ENCODE results near the gene METTL3.
A peak's percentile ranks its signal among the peaks of the same experiment; 100 is the strongest.

Gene METTL3

DNA sequence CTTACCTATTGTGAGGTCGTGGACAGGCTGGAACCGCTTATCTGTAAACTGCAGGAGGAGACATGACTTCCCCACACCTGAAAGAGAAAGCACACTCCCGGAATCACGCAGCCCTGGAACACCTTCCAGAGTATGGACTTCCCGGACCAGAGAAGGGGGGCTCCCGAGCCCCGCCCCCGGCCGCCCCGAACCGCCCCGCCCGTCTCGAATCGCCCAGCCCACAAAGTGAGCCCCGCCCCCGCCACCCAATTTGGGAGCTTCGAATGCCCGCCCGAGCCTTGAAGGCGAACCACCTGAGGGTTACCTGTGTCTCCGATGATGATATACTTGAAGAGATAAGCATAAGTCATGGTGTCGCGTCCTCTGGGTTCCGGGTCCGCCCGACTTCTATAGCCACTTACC is 34.6 kb downstream of the METTL3 start:
- peak; percentile 86 for DNase-seq (ENCODE audit: low spot score)

DNA sequence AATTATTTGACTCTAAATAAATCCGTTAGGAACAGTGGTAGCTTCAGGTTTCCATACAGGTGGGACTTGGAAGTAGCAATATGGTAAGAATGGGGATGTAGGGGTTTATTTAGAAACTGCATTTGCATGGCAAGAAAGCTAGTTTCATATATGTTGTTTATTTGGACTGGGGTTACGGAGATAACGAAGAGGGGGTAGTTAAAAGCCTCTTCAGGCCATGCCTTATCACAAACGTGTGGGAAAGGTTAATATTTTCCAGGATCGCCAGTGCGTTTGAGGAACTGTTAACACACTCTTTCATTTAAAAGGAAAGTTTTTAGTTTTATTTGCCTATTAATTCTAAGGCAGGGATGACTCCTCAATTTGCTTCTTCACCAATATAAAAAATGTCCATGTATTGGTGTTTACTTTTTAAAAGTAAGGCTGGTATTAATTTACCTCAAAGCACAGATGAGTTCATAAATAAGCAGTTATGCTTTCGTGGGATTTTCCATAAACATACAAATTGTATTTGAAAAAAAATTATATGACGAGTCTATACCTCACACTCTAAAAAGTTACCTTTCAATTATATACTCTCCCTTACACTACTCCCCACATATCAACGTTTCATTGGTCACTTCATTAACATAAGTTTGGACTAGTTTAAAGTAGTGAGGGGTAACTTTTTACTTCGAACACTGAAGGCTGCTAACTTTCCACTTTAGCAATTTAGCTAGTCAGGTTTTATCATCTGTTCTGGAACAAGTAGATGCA is 35.2 kb downstream of the METTL3 start:
- no peak for DNase-seq (ENCODE audit: low spot score)

DNA sequence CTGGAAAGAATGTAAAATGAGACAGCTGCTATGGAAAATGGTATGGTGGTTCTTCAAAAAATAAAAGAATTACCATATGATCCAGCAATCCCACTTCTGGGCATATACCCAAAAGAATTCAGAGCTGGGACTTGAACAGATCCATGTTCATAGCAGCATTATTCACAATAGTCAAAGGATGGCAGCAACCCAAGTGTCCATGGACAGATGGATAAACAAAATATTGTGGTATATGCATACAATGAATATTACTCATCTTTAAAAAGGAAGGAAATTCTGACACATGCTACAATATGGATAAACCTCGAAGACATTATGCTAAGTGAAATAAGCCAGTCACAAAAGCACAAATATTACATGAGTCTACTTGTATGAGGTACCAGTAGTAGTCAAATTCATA is 43.5 kb downstream of the METTL3 start:
- no peak for DNase-seq (ENCODE audit: low spot score)

DNA sequence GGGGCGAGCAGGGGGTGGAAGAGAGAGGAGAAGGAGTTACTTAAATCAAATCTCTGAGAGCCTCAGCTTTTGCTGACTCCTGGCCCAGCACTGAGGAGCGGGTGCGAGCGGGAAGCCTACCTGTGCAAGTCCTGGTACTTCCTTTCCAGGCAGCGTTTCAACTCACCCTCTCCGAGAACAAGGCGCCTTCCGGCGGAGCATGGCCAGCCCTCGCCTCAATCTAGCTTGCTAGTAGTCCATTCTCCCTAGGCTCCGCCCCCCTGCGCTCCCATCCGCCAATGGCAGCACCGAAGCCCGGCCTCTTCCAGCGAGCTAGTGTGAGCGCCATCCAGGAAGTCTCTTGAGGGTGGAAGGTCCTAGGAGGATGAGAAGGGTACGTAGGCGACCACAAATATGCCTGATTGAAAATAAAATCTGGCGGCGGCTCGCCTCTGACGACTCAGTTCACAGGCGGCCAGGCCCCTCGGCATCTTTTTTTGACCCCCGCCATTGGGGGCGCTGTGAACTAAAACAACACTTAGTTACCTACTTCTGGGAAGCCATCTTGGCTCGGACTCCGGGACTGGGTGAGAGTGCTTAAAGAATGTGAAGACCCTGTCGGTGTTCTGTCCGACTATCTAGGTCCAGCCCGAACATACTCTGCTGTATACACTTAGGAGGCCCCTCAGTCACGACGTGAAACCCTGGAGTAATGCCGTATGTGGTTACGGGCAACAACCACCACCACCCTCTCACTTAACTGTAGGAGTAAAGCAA is 55.0 kb downstream of the METTL3 start, which contains the start of gene CHD8:
Gene CHD8 (minus strand): TSS at position 212 of the 756 bp plus-strand sequence. CDS start 24,480 bp downstream, outside the sequence.
- DNase-seq (ENCODE audit: low spot score) = peak; percentile 100

DNA sequence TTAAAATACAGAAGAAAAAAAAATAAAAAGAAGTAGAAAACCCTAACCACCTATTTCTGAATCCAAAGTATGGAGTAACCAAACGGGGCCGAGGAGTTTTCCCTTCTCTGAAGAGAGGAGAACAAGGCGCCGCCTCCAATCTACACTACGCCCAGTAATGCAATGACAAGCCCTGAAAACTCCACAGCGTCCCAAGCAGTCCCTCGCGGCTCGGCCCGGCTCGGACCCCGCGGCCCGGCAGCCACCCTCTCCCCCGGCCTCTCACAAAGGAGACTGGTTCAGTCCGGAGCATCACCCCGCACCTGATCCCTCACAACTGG is 55.6 kb downstream of the METTL3 start:
- DNase-seq (ENCODE audit: low spot score) = peak; percentile 16

DNA sequence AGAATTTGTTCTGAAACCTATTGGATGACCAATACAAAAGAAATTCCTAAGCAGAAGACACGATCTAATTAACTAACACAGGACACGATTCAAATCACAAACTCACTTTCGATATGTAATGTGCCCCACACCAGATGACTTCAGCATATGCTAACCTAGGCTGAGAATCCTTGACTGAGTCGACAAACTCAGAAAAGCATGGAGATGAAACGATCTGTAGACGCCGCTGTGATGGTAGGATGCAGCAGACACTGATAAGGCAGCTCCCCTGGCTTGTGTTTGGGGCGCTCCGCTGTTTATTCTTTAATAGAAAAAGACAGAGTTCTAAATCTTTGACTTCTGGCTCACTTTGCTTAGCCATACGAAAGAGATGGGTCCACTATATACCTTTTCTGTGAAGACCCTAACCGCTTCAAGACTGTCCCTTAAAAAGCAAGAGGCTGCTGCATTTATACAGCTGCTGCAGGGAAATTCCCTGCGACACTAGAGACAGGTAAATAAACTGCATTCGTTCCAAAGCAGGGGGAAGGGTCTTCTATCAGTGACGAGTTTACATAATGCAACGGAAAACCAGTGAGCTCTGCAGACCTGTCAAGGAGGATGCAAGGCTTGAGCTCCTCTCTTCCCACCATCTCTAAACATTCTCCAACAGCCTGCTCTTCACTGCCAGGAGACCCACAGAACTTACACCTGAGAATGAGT is 56.1 kb downstream of the METTL3 start:
- DNase-seq (ENCODE audit: low spot score) = no peak

DNA sequence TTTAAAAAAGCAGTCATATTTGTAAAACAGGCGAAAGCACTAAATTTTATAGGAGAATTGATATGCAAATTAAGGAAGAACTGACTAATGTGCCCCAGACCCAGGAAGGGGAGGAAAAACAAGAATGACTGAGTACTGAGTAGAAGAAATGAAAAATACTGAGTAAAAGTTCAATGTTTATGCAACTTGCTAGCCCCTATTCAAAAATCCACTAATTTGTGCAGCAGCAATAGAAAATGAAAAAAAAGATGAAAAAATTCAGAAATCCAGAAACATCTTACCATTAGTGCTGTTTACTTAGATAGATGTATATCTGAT is 61.3 kb downstream of the METTL3 start:
- no peak for DNase-seq (ENCODE audit: low spot score)

All from LoVo (cell line).